CD8-positive, alpha-beta memory T cell (primary cell): ENCODE results near the gene HHLA2. TPM values are rescaled to one million over a fixed set of nuclear protein-coding genes. Genes with fewer than 3 reads are reported as not detected.
A peak's percentile ranks its signal among the peaks of the same experiment; 100 is the strongest.

Experiments
- CTCF ChIA-PET: fragments of 350-600 bp; sonication (Branson Sonifier 250); formaldehyde crosslinking; loops from one replicate; lab custom pipeline; 2021; ENCODE audit warnings: antibody characterized with exemption; lab: Charles Lee
- POLR2A ChIA-PET: fragments of 350-600 bp; sonication (Branson Sonifier 250); formaldehyde crosslinking; loops from one replicate; lab custom pipeline; 2021; ENCODE audit warnings: antibody characterized with exemption; lab: Charles Lee
- DNase-seq, 5 donors: peaks; one replicate each; pipeline versions ENCODE4 v3.0.0 to v3.0.0-alpha.2; 2020 to 2022; ENCODE audit warnings: mixed read lengths in 1 of 5
- H3K27ac ChIP-seq: one replicate; pipeline ENCODE4 v1.7.0; 2013; ENCODE audit warnings: low read depth, mild to moderate bottlenecking, low read length, moderate library complexity
- H3K27me3 ChIP-seq: 2 replicates; pipeline ENCODE4 v1.7.0; 2013; ENCODE audit warnings: low read length, mild to moderate bottlenecking; ENCODE audit not compliant: insufficient read depth, poor library complexity, severe bottlenecking
- H3K36me3 ChIP-seq: 2 replicates; pipeline ENCODE4 v1.7.0; 2013; ENCODE audit warnings: mild to moderate bottlenecking, low read length, moderate library complexity; ENCODE audit not compliant: insufficient read depth
- H3K4me1 ChIP-seq: 2 replicates; pipeline ENCODE4 v1.7.0; 2013; ENCODE audit warnings: mild to moderate bottlenecking, low read length, moderate library complexity; ENCODE audit not compliant: insufficient read depth
- H3K4me3 ChIP-seq: 2 replicates; pipeline ENCODE4 v1.7.0; 2013; ENCODE audit warnings: mild to moderate bottlenecking, low read length
- H3K9me3 ChIP-seq: 2 replicates; pipeline ENCODE4 v1.7.0; 2013; ENCODE audit warnings: mild to moderate bottlenecking, low read length
- H3K27ac Mint-ChIP-seq, 8 donors: one replicate each; pipeline ENCODE4 v1.8.0; 2020 to 2021; ENCODE audit warnings: mixed read lengths in 8 of 8, mild to moderate bottlenecking in 6 of 8, inconsistent platforms in 3 of 8, moderate library complexity in 3 of 8
- H3K27me3 Mint-ChIP-seq, 2 donors: one replicate each; pipeline ENCODE4 v1.8.0; 2020 to 2021; ENCODE audit warnings: mixed read lengths in 2 of 2, mild to moderate bottlenecking in 1 of 2, moderate library complexity in 1 of 2
- H3K36me3 Mint-ChIP-seq, 3 donors: one replicate each; pipeline ENCODE4 v1.8.0; 2020 to 2021; ENCODE audit warnings: mixed read lengths in 3 of 3, inconsistent platforms in 1 of 3, mild to moderate bottlenecking in 1 of 3
- H3K4me1 Mint-ChIP-seq, 3 donors: one replicate each; pipeline ENCODE4 v1.8.0; 2020 to 2021; ENCODE audit warnings: mixed read lengths in 3 of 3, inconsistent platforms in 1 of 3, mild to moderate bottlenecking in 1 of 3
- H3K4me3 Mint-ChIP-seq, 7 donors: one replicate each; pipeline ENCODE4 v1.8.0; 2020 to 2021; ENCODE audit warnings: mixed read lengths in 7 of 7, mild to moderate bottlenecking in 6 of 7, moderate library complexity in 4 of 7, inconsistent platforms in 2 of 7
- H3K9me3 Mint-ChIP-seq, 5 donors: one replicate each; pipeline ENCODE4 v1.8.0; 2020 to 2022; ENCODE audit warnings: mixed read lengths in 5 of 5, mild to moderate bottlenecking in 3 of 5, moderate library complexity in 2 of 5, inconsistent platforms in 1 of 5
- polyA plus RNA-seq: library from polyadenylated mRNA; unstranded; fragments of 300-500 nt; fragmentation: Illumina TruSeq; gene quantifications from one replicate; pipeline ENCODE4 v1.2.3, GENCODE V29; 2021
- total RNA-seq, 2 experiments: library from RNA; stranded (reverse); gene quantifications; one replicate each; pipeline ENCODE4 v1.2.3, GENCODE V29; 2021

HHLA2 gene
- total and polyA plus RNA-seq, 3 experiments from 2014 or later = 0.46 to 1.1 (median 1.0) TPM

GRCh38 chr3:108345492-108346205 is 49.3 kb downstream of the HHLA2 start:
- Histone ChIP-seq H3K4me1 (no peaks in the 10 kb centered on the region), H3K27me3 (no peaks in the 10 kb centered on the region), H3K27ac (no peak overlapping the region), H3K9me3 (no peaks in the 10 kb centered on the region), H3K4me3 (no peak overlapping the region), H3K36me3 (no peaks in the 10 kb centered on the region)
- peak overlapping the region in 1 of 8 donors; percentile 1 for H3K27ac Mint-ChIP-seq
- H3K27me3 Mint-ChIP-seq = peaks cover 3 to 4% of the 10 kb centered on the region in 2 donors
- H3K4me1 Mint-ChIP-seq = peaks cover 0 to 9% (median 8%) of the 10 kb centered on the region in 3 donors
- ChIA-PET POLR2A (no interaction called here), CTCF (no interaction called here)
- H3K4me3 Mint-ChIP-seq = no peak overlapping the region
- peaks cover 0 to 13% (median 0%) of the 10 kb centered on the region in 3 donors for H3K36me3 Mint-ChIP-seq
- DNase-seq = no peak
- H3K9me3 Mint-ChIP-seq = peaks cover 0 to 4% (median 3%) of the 10 kb centered on the region in 5 donors

- Histone ChIP-seq H3K36me3 (no peaks in the 10 kb centered on the region), H3K4me1 (no peaks in the 10 kb centered on the region), H3K9me3 (no peaks in the 10 kb centered on the region), H3K27ac (no peak overlapping the region), H3K4me3 (no peak overlapping the region), H3K27me3 (no peaks in the 10 kb centered on the region)
- peaks cover 0 to 13% (median 0%) of the 10 kb centered on the region in 3 donors for H3K36me3 Mint-ChIP-seq
- peaks cover 0 to 9% (median 8%) of the 10 kb centered on the region in 3 donors for H3K4me1 Mint-ChIP-seq
- no peak overlapping the region for H3K4me3 Mint-ChIP-seq
- ChIA-PET CTCF (interaction anchor here (0.6 kb wide), 1 partner anchor 37 kb away, joined by 3 read pairs; no protein-coding TSS in a partner anchor), POLR2A (no interaction called here)
- no peak overlapping the region for H3K27ac Mint-ChIP-seq
- H3K27me3 Mint-ChIP-seq = peaks cover 3 to 4% of the 10 kb centered on the region in 2 donors
- DNase-seq = no peak
- peaks cover 0 to 4% (median 3%) of the 10 kb centered on the region in 5 donors for H3K9me3 Mint-ChIP-seq
Observed at GRCh38 chr3:108346301-108347227, 50.2 kb downstream of the HHLA2 start.

- H3K9me3 Mint-ChIP-seq = peaks cover 0 to 4% (median 3%) of the 10 kb centered on the region in 5 donors
- H3K4me3 ChIP-seq = no peak overlapping the region
- ChIA-PET CTCF (no interaction called here), POLR2A (no interaction called here)
- no peak overlapping the region for H3K27ac ChIP-seq
- no peaks in the 10 kb centered on the region for H3K4me1 Mint-ChIP-seq
- no peak overlapping the region for H3K4me3 Mint-ChIP-seq
- no peak overlapping the region for H3K27ac Mint-ChIP-seq
- H3K9me3 ChIP-seq = no peaks in the 10 kb centered on the region
- H3K4me1 ChIP-seq = no peaks in the 10 kb centered on the region
- peaks cover 0 to 12% (median 5%) of the 10 kb centered on the region in 3 donors for H3K36me3 Mint-ChIP-seq
- H3K27me3 Mint-ChIP-seq = peaks cover 4% of the 10 kb centered on the region in 2 donors
- H3K27me3 ChIP-seq = no peaks in the 10 kb centered on the region
- no peak for DNase-seq
- no peaks in the 10 kb centered on the region for H3K36me3 ChIP-seq
Observed at GRCh38 chr3:108352176-108352575, 55.8 kb downstream of the HHLA2 start.

GRCh38 chr3:108354562-108354961 is 58.2 kb downstream of the HHLA2 start:
- Mint-ChIP-seq H3K9me3 (no peaks in the 10 kb centered on the region), H3K36me3 (peaks cover 0 to 5% (median 0%) of the 10 kb centered on the region in 3 donors), H3K27me3 (peaks cover 0 to 1% of the 10 kb centered on the region in 2 donors), H3K27ac (no peak overlapping the region), H3K4me3 (no peak overlapping the region), H3K4me1 (no peaks in the 10 kb centered on the region)
- DNase-seq = no peak
- POLR2A ChIA-PET = no interaction called here
- Histone ChIP-seq H3K27me3 (no peaks in the 10 kb centered on the region), H3K9me3 (no peaks in the 10 kb centered on the region), H3K4me1 (no peaks in the 10 kb centered on the region), H3K4me3 (no peak overlapping the region), H3K27ac (no peak overlapping the region), H3K36me3 (no peaks in the 10 kb centered on the region)
- CTCF ChIA-PET = no interaction called here

- CTCF ChIA-PET = no interaction called here
- peak overlapping the region in 1 of 8 donors; percentile 18 for H3K27ac Mint-ChIP-seq
Observed at GRCh38 chr3:108357042-108357441, 60.7 kb downstream of the HHLA2 start.

GRCh38 chr3:108359011-108359410 is 62.7 kb downstream of the HHLA2 start:
- Mint-ChIP-seq H3K27ac (peak overlapping the region in 1 of 8 donors; percentile 7), H3K27me3 (peaks cover 0 to 1% of the 10 kb centered on the region in 2 donors), H3K4me3 (no peak overlapping the region), H3K9me3 (no peaks in the 10 kb centered on the region), H3K4me1 (no peaks in the 10 kb centered on the region), H3K36me3 (peaks cover 0 to 3% (median 0%) of the 10 kb centered on the region in 3 donors)
- H3K36me3 ChIP-seq = no peaks in the 10 kb centered on the region
- no peak for DNase-seq
- no peaks in the 10 kb centered on the region for H3K4me1 ChIP-seq
- H3K27ac ChIP-seq = no peak overlapping the region
- H3K9me3 ChIP-seq = no peaks in the 10 kb centered on the region
- no peak overlapping the region for H3K4me3 ChIP-seq
- no peaks in the 10 kb centered on the region for H3K27me3 ChIP-seq
- ChIA-PET POLR2A (no interaction called here), CTCF (no interaction called here)

More at GRCh38 chr3:108357042-108357441, 60.7 kb downstream of the HHLA2 start:
- Mint-ChIP-seq H3K9me3 (no peaks in the 10 kb centered on the region), H3K4me3 (no peak overlapping the region), H3K4me1 (no peaks in the 10 kb centered on the region), H3K36me3 (peaks cover 0 to 5% (median 0%) of the 10 kb centered on the region in 3 donors), H3K27me3 (peaks cover 0 to 1% of the 10 kb centered on the region in 2 donors)
- Histone ChIP-seq H3K27ac (no peak overlapping the region), H3K36me3 (no peaks in the 10 kb centered on the region), H3K27me3 (no peaks in the 10 kb centered on the region), H3K9me3 (no peaks in the 10 kb centered on the region), H3K4me1 (no peaks in the 10 kb centered on the region), H3K4me3 (no peak overlapping the region)
- DNase-seq = no peak
- POLR2A ChIA-PET = no interaction called here

GRCh38 chr3:108376026-108376425 is 79.7 kb downstream of the HHLA2 start:
- Mint-ChIP-seq H3K4me1 (no peaks in the 10 kb centered on the region), H3K36me3 (no peaks in the 10 kb centered on the region), H3K27ac (no peak overlapping the region), H3K4me3 (no peak overlapping the region), H3K27me3 (no peaks in the 10 kb centered on the region), H3K9me3 (no peaks in the 10 kb centered on the region)
- no peaks in the 10 kb centered on the region for H3K27me3 ChIP-seq
- no peak overlapping the region for H3K27ac ChIP-seq
- POLR2A ChIA-PET = no interaction called here
- no peak for DNase-seq
- no peaks in the 10 kb centered on the region for H3K4me1 ChIP-seq
- H3K4me3 ChIP-seq = no peak overlapping the region
- H3K9me3 ChIP-seq = no peaks in the 10 kb centered on the region
- CTCF ChIA-PET = no interaction called here
- H3K36me3 ChIP-seq = no peaks in the 10 kb centered on the region

- Mint-ChIP-seq H3K27ac (no peak overlapping the region), H3K4me3 (no peak overlapping the region), H3K4me1 (no peaks in the 10 kb centered on the region), H3K36me3 (no peaks in the 10 kb centered on the region), H3K9me3 (no peaks in the 10 kb centered on the region), H3K27me3 (no peaks in the 10 kb centered on the region)
- CTCF ChIA-PET = no interaction called here
- Histone ChIP-seq H3K4me1 (no peaks in the 10 kb centered on the region), H3K4me3 (no peak overlapping the region), H3K36me3 (no peaks in the 10 kb centered on the region), H3K27me3 (no peaks in the 10 kb centered on the region), H3K27ac (no peak overlapping the region), H3K9me3 (no peaks in the 10 kb centered on the region)
- POLR2A ChIA-PET = no interaction called here
- DNase-seq = no peak
Observed at GRCh38 chr3:108377384-108377783, 81.0 kb downstream of the HHLA2 start.
